Astrocyte of the spinal cord (primary cell): ENCODE measurements around the gene PREX1.
A peak's percentile ranks its signal among the peaks of the same experiment; 100 is the strongest.
"Not testable (repeated sequence)": the region's sequence is repeated elsewhere in the genome, so short reads cannot be mapped to it uniquely, and the experiment has no call there.

Experiments used
- DNase-seq: peaks from one replicate; pipeline ENCODE4 v3.0.0; 2011; ENCODE audit warnings: low read depth, low spot score
- H3K4me3 ChIP-seq: 2 replicates; pipeline ENCODE4 v1.5.1; 2011; ENCODE audit warnings: low read depth, mild to moderate bottlenecking, low read length, moderate library complexity
- CTCF ChIP-seq: IDR thresholded peaks from 2 replicates; pipeline ENCODE4 v1.5.1; 2012; ENCODE audit warnings: low read depth, mild to moderate bottlenecking, low read length, inconsistent platforms
- in situ Hi-C: cut with HindIII; loops from 2 replicates; pipeline ENCODE4 v1.10.0; 2017; ENCODE audit warnings: low sequenced_read_pairs

The PREX1 gene

GRCh38 chr20:48779435-48779834, 48.4 kb downstream of the PREX1 start:
- in situ Hi-C loops, result no loop called here
- no peak overlapping the region for H3K4me3 ChIP-seq
- DNase-seq, result no peak
- no peak for TF ChIP-seq CTCF

- no peak for DNase-seq
- H3K4me3 ChIP-seq, result no peak overlapping the region
- in situ Hi-C loops, result no loop called here
- no peak for TF ChIP-seq CTCF
Observed at GRCh38 chr20:48777821-48778220, 50.0 kb downstream of the PREX1 start.

- no peak for TF ChIP-seq CTCF
- in situ Hi-C loops, result no loop called here
- H3K4me3 ChIP-seq, result no peak overlapping the region
- DNase-seq, result no peak
Observed at GRCh38 chr20:48777005-48777404, 50.8 kb downstream of the PREX1 start.

- H3K4me3 ChIP-seq, result no peak overlapping the region
- in situ Hi-C loops, result no loop called here
- peak; percentile 91 for DNase-seq
- no peak for TF ChIP-seq CTCF
Observed at GRCh38 chr20:48776306-48776705, 51.5 kb downstream of the PREX1 start.

GRCh38 chr20:48775545-48775944, 52.3 kb downstream of the PREX1 start:
- DNase-seq, H3K4me3 ChIP-seq, in situ Hi-C loops: not testable (repeated sequence)

GRCh38 chr20:48774696-48775095, 53.1 kb downstream of the PREX1 start:
- TF ChIP-seq CTCF, result no peak
- in situ Hi-C loops, result no loop called here
- no peak for DNase-seq
- no peak overlapping the region for H3K4me3 ChIP-seq

- in situ Hi-C loops, result no loop called here
- DNase-seq, result peak; percentile 24
- no peak for TF ChIP-seq CTCF
- H3K4me3 ChIP-seq, result no peak overlapping the region
Observed at GRCh38 chr20:48773837-48774418, 53.9 kb downstream of the PREX1 start.
